CD4-positive, alpha-beta T cell treated with Interleukin-15 for 4 hours (primary cell): Measurements from ENCODE around the gene PNKD.
"Not testable (repeated sequence)": the region's sequence is repeated elsewhere in the genome, so short reads cannot be mapped to it uniquely, and the experiment has no call there.

Experiments used
- DNase-seq: peaks from one replicate; pipeline ENCODE4 v3.0.0-alpha.2; 2020; ENCODE audit warnings: low spot score

Gene PNKD

DNA sequence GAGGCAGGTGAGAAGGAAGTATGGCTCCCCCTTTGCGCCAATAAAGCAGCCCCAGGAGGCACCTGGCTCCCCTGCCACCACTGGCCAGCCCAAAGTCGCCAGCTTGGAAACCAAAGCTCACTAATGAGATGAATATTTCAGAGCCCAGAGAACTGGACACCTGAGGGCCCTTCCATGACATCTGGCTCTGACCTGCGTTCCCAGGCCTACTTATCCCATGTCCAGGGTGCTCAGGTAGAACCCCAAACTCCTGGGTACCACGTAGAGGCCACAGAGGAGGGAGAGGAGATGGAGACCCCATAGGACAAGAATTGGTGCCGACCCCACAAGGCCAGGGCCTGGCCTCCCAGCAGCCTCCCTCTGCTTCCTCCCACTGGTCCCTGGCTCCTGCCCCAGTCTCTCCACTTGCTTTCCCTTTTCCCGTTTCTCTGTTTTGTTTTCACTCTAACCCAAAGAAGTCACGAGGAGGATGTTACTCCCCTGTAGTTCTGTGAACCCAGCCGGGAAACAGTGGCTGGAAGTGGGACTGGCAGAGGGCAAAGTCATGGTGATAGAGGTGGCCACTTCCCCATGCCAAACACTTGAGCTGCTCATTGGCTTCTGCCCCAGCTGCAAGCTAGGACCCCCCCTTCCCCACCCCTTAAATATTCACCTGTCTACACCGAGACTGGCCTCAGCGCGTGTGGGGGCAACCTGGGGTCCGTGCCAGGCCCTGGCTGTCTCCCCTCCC lies 21.2 kb downstream of the PNKD start:
- DNase-seq = no peak

DNA sequence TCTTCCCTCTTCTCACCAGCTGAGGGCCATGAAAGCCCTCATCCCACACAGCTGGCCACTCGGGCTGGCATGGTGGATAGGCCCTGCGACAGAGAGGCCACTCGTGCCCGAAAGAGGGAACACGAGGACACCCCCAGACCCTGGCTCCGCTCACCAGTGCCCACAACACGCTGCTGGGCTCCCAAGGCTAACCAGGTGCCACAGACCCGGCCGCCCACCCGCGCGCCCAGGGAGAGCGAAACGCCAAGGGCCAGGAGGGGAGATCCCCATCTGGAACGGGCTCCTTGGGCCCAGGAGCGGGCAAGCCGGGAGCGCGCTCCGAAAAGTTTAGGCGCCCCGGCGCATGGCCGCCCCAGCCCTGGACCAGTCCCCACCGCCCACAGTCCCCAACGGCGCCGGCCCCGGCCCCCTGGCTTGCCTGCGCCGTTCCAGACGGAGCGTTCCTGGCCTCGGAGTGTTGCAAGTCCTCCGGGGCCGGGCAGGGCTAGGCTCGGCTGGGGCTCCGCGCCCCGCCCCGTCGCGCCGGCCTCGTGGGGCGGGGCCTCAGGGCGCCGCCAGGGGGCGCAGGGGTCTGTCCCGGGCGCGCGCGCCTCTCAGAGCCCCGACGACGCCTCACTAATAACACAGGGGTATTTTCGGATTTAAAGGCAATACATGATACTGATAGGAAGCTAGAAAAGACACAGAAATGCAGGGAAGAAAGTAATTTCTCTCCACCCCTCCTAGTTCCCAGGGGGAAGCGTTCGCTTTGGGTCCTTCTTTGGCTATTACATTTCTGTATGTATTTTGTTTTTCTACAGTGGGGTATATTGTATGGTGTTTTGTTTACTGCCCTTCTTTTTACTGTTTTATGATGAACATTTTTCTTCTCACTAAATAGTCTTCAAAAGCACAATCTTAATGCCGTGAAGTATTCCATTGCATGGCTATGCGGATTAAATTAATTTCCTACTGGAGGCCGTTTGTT lies 22.0 kb downstream of the PNKD start, which contains the start of gene TMBIM1:
TSS of gene TMBIM1 (minus strand) at position 456 of the 967 bp plus-strand sequence. CDS start 10,362 bp downstream, outside the sequence.
- peak; percentile 84 for DNase-seq

DNA sequence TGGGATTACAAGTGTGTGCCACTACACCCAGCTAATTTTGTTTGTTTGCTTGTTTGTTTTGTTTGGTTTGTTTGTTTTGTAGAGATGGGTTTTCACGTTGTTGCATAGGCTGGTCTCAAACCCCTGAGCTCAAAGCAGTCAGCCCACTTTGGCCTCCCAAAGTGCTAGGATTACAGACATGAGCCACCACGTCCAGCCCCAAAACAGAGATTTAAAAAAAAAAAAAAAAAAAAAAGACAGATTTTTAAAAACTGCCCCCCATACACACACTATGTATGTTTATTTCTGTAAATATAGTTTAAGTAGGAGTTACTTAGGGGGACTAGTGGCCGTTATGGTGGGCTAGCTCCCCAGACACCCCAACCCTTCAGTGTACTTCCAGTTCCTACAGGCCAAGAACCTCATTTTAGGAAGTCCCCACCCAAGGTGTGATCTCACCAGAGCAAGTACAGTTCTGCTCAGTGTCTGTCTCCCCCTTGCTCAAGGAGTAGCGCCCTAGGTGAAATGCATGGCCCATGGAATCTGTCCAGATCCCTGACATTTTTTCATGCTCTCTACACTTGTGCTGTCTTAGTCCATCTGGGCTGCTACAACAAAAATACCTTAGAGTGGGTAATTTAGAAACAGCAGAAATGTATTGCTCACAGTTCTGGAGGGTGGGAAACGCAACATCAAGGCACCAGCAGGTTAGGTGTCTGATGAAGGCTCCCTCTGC lies 23.6 kb downstream of the PNKD start:
- DNase-seq = no peak

DNA sequence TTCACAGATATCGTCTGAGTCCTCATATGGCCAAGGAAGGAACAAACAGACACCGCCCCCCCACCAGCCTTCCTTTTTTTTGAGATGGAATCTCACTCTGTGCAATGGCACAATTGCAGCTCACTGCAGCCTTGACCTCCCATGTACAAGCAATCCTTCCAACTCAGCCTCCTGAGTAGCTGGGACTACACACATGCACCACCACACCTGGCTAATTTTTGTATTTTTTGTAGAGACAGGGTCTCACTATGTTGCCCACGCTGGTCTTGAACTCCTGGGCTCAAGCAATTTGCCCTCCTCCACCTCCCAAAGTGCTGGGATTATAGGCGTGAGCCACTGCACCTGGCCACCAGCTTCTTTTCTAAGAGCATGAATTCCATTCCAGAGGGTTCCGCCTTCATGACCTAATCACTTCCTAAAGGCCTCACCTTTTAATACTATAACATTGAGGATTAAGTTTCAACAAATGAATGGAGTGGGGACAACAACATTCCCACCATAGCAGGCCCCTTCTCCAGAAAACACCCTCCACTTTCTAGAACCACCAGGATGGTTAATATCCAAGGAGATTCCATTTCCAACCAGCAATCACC lies 24.2 kb downstream of the PNKD start:
- no peak for DNase-seq

DNA sequence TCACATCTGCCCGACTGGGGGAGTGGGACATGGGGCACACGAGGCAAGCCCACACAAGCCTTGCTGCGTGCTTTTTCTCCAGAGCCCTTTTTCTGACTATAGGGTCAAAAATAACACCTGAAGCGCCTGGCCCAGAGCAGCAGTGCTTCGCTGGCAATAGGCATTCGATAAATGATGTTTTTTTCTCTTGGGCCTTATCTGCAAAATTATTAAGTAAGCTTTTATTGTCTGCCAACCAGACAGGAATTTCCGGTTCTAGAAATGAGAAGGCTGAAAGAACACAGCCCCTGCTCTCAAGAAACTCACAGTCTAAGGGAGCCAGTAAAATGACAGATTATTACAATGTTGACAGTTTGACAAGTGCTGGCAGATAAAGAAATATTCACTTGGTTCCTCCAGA lies 24.7 kb downstream of the PNKD start:
- DNase-seq = no peak

DNA sequence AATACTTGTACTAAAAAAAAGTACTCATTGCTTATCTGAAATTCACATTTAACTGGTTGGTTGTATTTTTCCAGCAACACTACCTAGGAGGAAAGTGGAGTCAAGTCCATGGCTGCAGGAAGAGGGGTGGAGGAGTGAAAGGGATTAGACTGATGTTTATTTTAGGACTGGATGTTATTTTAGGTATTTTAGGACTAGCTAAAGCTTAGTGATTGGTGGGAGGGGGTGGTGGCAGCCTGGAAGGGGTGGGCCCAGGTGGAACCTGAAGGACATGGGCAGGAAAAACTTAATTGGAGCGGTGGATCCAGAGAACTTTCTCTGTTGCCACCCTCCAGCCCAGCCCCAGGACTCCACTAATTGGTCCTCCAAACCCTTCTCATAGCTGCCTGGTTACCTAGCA lies 25.9 kb downstream of the PNKD start:
- DNase-seq = no peak

DNA sequence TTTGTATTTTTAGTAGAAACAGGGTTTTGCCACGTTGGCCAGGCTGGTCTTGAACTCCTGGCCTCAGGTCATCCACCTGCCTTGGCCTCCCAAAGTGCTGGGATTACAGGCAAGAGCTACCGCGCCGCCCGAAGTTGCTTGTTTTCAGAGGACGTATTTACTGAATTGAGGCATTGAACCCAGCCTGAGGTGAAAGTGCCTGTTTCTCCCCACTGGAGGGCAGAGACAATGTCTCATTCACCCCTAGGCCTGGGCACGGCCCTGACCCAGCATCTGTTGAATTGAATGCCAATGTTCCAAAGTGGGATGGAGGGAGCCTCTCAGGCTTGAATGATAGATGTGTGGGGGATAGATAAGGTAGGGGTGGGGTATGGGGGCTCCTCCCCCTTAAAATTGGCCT lies 26.5 kb downstream of the PNKD start:
- DNase-seq = no peak

DNA sequence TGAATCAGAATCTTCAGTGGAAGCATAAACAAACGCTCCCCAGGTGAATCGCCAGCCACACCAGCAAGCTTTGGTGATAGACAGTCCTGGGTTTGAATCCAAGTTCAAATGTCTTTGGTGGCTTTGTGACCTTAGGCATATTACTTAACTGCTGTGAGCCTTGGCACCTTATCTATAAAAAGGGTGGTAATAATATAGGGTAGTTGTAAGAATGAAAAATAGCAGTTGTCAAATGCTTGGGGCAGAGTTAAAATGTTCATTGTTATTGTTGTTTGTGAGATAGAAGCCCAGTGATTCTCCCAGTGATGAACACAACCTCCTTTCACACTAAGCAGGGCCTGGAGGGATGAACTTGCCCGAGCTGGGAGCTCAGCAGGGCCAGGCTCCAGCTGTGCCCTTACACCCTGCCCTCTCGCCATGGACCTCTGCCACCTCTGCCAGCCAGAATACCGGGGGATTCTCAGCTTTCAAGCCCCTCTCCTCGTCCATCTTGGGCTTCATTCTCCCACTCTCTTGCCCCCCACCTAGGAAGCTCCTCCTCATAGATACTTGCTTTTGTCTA lies 28.1 kb downstream of the PNKD start:
- no peak for DNase-seq

DNA sequence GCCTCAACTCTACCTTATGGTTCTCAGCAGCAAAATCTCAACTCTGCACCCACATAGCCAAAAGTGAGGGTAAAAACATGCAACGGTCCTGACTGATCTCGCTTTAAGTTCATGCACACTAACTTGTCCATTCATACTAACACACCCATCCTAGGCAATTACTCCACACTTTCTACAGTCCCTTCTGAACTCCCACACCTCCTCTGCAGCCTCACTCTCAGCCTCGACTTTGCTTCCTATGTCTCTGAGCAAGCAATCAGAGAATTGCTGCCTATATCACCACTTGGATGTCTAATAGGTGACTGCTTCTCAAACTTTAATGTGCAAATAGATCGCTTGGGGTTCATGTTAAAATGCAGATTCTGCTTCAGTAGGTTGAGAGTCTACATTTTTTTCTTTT lies 29.8 kb downstream of the PNKD start:
- DNase-seq = no peak

DNA sequence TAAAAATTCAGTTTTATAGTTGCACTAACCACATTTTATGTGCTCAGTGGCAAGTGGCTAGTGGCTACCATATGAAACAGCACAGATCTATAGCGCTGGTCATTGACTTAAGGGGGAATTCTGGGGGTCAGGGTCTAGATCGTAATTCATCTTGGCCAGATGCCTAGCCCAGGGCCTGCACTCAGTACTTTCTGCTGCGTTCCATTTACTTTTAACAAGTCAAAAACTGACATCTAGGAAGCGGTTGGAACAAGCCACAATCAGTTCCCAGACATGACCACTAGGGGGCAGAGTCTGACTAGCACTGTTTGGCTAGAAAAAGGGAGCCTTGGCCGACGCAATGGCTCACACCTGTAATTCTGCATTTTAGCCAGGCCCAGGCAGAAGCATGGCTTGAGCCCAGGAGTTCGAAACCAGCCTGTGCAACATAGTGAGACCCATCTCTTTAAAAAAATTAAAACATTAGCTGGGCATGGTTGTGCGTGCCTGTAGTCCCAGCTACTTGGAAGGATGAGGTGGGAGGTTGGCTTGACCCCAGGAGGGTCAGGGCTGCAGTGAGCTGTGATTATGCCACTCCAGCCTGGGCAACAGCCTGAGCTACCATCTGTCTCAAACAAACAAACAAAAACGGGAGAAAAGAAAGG lies 31.0 kb downstream of the PNKD start:
- peak; percentile 93 for DNase-seq

DNA sequence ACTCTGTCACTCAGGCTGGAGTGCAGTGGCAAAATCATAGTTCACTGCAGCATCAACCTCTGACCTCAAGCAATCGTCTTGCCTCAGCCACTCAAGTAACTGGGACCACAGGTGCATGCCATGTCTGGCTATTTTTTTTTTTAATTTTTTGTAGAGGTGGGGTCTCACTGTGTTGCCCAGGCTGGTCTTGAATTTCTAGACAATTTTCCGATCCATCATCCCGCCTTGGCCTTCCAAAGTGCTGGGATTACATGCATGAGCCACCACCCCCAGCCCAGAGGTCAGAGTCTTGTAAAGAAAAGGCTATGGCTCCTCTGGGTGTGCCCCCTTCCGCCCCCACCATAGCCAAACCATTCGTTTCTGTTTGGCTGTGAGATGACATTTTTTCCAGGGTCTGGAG lies 35.1 kb downstream of the PNKD start:
- DNase-seq = no peak

DNA sequence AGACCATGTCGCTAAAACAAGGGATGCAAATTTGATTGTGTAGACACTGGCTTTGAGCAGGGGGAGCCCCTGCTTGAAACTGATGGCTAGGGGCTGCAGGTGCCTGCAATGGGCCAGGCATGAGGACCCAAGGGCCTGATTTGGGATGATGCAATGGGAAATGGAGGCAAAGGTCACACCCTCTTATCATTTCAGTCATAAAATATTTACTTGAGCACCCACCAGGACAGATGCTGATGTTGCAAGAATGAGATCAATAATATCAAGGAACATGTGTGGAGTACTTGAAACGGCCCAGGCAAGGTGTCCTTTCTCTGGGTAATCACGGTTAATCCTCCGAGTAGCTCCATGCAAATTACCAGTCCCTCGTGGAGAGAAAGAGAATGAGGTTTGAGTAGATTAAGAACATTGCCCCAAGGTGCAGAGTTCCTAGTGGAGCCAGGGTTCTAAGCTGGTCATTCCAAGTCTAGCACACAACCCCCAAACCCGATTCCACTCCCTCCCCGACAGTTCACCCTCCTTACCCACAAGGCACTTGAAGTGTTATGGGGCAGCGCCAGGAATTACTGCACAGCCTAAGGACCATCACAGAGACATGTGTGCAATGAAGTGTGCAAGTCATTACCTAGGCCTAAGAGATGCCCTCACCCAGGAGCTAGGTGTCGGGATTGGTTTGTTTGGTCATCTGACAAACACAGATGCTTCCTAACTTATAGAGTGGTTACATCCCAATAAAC lies 36.0 kb downstream of the PNKD start:
- no peak for DNase-seq

DNA sequence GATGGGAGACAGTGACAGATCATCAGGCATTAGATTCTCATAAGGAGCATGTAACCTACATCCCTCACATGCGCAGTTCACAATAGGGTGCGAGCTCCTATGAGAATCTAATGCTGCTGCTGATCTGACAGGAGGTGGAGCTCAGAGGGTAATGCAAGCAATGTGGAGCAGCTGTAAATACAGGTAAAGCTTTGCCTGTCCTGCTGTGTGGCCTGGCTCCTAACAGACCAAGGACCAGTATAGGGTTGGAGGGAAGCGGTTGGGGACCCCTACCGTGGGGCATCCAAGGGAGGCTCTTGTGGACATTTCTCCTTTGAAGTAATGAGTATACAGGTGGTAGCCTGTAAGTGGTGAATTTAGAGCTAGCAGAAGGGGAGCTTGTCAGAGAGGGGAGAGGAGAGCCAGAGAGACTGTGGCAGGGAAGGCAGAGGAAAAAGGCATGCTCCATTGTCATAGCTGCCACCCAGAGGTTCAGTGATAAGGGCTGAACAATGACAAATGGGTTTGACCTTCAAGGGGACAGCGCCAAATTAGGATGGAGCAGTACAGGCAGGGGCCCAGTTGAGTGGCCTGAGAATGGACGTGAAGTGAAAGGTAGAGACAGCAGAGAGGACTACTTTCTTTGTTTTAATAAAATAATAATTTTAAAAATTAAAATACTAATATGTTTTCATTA lies 37.2 kb downstream of the PNKD start:
- DNase-seq = no peak

DNA sequence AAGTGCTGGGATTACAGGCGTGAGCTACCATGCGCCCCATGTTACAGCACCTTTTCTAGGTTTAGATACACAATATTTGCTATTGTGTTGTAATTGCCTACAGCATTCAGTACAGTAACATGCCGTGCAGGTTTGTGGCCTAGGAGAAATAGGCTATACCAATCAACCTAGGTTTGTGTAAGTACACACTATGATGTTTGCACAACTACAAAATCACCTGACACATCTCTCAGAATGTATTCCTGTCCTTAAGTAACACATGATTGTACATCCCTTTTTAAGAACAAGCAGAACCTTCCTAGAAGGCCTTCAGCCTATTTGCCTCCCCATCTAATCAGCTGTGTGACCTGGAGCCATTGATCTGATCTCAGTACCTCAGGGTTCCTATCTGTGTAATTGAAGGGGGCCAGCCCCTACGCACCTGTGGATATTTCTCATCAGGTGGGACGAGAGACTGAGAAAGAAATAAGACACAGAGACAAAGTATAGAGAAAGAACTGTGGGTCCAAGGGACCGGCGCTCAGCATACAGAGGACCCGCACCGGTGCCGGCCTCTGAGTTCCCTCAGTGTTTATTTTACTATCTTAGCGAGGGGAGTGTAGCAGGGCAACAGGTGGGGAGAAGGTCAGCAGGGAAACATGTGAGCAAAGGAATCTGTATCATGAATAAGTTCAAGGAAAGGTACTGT lies 40.7 kb downstream of the PNKD start:
- no peak for DNase-seq

DNA sequence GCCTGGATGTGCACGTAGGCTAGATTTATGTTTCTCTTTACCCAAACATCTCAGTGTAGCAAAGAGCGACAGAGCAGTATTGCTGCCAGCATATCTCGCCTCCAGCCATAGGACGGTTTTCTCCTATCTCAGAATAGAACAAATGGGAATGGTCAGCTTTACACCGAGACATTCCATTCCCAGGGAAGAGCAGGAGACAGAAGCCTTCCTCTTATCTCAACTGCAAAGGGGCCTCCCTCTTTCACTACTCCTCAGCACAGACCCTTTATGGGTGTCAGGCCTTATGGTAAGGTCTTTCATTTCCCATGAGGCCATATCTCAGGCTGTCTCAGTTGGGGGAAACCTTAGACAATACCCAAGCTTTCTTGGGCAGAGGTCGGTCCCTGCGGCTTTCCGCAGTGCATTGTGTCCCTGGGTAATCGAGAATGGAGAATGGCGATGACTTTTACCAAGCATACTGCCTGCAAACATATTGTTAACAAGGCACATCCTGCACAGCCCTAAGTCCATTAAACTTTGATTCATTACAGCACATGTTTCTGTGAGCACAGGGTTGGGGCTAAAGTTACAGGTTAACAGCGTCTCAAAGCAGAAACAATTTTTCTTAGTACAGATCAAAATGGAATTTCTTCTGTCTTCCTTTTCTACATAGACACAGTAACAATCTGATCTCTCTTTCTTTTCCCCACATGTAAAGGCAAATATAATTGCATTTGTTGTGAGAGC lies 41.4 kb downstream of the PNKD start:
- DNase-seq = not testable (repeated sequence)

DNA sequence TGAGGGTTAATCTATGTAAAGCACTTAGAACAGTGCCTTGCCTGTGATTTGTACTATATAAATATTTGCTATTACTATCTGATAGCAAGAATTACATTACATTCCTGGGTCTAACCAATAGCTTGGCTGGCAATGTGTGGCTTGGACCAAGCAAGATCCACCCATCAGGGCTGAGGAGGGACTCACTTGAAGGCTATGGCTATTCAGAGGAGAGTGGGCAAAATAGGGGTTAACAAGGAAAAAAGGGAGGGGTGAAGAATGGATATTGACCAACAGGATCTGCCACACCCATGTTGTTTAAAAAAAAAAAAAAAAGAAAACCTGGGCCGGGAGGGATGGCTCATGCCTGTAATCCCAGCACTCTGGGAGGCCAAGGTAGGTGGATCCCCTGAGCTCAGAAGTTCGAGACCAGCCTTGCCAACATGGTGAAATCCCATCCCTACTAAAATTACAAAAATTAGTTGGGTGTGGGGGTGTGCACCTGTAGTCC lies 42.0 kb downstream of the PNKD start:
- DNase-seq = no peak

DNA sequence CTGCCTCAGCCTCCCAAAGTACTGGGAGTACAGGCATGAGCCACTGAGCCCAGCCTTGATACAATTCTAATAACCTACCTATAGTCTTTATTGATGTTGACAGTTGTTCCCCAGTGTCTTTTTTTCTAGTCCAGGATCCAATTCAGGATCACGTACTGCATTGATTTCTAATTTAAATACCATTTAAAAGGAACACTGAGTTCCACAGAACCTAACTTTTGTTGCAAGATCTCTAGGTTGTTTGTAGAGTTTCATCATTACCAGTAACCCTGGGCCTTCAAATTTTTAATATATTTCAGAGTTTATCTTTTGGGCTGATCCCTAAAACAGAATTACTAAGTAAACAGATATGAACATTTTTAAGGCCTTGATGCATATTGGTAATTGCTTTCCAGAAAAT lies 43.0 kb downstream of the PNKD start:
- DNase-seq = no peak

DNA sequence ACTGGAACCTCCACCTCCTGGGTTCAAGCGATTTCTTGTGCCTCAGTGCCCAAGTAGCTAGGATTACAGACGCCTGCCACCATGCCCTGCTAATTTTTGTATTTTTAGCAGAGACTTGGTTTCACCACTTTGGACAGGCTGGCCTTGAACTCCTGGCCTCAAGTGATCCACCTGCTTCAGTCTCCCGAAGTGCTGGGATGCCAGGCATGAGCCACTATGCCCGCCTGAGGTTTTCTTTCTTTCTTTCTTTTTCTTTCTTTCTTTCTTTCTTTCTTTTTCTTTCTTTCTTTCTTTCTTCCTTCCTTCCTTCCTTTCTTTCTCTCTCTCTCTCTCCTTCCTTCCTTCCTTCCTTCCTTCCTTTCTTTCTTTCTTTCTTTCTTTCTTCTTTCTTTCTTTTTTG lies 44.4 kb downstream of the PNKD start:
- not testable (repeated sequence) for DNase-seq
